OCI-LY3 (cell line): ENCODE results near the gene PCSK2.

Experiments used
- CTCF ChIP-seq: fragments of 200-600, 300-600 bp; sonication (generic); IDR thresholded peaks from 2 replicates; pipeline ENCODE4 v1.5.1; 2014; ENCODE audit warnings: antibody characterized with exemption, low read length, low read depth
- EZH2phosphoT487 ChIP-seq: fragments of 200-600 bp; shearing (Covaris generic); IDR thresholded peaks from 2 replicates; pipeline ENCODE4 v1.6.1; 2018; ENCODE audit warnings: antibody characterized with exemption, mixed run types, low read depth

DNA sequence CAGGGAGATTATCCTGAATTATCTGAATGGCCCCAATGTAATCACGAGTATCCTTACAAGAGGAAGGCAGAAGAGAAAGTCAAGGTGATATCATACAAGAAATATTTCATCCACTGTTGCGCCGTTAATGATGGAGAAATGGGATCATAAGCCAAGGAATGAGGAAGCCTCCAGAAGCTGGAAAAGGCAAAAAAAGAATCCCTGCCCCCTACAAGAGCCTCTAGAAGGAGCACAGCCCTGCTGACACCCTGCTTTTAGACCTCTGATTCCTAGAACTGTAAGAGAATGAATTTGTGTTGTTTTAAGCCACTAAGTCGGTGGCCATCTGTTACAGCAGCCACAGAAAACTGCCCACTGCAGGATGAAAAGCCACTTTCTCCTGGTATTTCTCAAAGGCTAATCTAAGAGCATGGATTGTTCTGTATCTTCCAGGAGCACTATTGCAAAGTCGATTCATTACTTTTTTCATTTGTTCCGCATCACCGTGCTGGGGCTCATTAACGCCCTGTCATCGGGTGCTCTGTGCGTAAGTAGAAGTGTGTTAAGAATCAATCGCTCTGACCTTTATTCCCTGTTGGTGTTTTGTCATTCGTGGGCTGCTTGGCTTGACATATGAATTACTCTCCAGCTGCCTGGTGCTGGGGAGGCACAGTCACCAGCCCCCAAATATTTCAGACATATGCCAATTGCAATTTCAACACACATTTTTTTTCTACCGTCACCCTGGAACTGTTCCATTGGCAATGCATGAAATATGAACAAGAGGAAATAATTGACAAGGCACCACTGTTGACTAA is 117.0 kb downstream of the PCSK2 start:
- TF ChIP-seq CTCF (no peak), EZH2phosphoT487 (no peak)
